HepG2 (cell line): Measurements from ENCODE around the gene CPVL.

Experiments used
- DZIP1 ChIP-seq: sonication (generic); formaldehyde crosslinking; IDR thresholded peaks from 2 replicates; pipeline ENCODE4 v1.5.0; 2020; ENCODE audit warnings: mild to moderate bottlenecking, missing genetic modification reagents
- ELF1 ChIP-seq: sonication (generic); formaldehyde crosslinking; IDR thresholded peaks from 2 replicates; pipeline ENCODE4 v1.4.0; 2020; ENCODE audit warnings: missing genetic modification reagents
- EP300 ChIP-seq, 3 experiments: sonication (generic) in 1 of 3; formaldehyde crosslinking in 1 of 3; IDR thresholded peaks; 2 replicates each; pipeline versions ENCODE4 v1.5.1 to v1.6.1; 2011 to 2020; ENCODE audit warnings: low read depth in 2 of 3, low read length in 2 of 3, borderline replicate concordance in 1 of 3, improper control_type of control experiment in 1 of 3, mild to moderate bottlenecking in 1 of 3, missing genetic modification reagents in 1 of 3, moderate library complexity in 1 of 3
- HMGXB4 ChIP-seq, 2 experiments: sonication (generic) in 1 of 2; formaldehyde crosslinking in 1 of 2; IDR thresholded peaks; 2 replicates each; pipeline versions ENCODE4 v1.4.0 to v1.6.1; 2018 to 2020; ENCODE audit warnings: missing genetic modification reagents in 2 of 2, borderline replicate concordance in 1 of 2, low read depth in 1 of 2, mild to moderate bottlenecking in 1 of 2, missing biosample characterization in 1 of 2
- KDM4B ChIP-seq: sonication (generic); formaldehyde crosslinking; IDR thresholded peaks from 2 replicates; pipeline ENCODE4 v1.4.0; 2020; ENCODE audit warnings: missing genetic modification reagents
- MED1 ChIP-seq: sonication (generic); formaldehyde crosslinking; IDR thresholded peaks from 2 replicates; pipeline ENCODE4 v1.4.0; 2020; ENCODE audit warnings: missing genetic modification reagents
- PHF20 ChIP-seq: sonication (generic); formaldehyde crosslinking; IDR thresholded peaks from 2 replicates; pipeline ENCODE4 v1.5.0; 2020; ENCODE audit warnings: mild to moderate bottlenecking, missing genetic modification reagents
- POLR2A ChIP-seq, 2 experiments: IDR thresholded peaks; 2 replicates each; pipeline ENCODE4 v1.6.1; 2011; ENCODE audit warnings: low read depth in 2 of 2, low read length in 2 of 2, mild to moderate bottlenecking in 1 of 2, moderate library complexity in 1 of 2; ENCODE audit not compliant: insufficient read depth in 1 of 2
- RAD21 ChIP-seq: fragments of 450-650 bp; formaldehyde crosslinking; IDR thresholded peaks from 2 replicates; pipeline ENCODE4 v1.5.0; 2020; ENCODE audit warnings: mild to moderate bottlenecking
- RFX5 ChIP-seq: IDR thresholded peaks from 2 replicates; pipeline ENCODE4 v1.6.1; 2011; ENCODE audit warnings: low read depth, low read length, improper control_type of control experiment
- SUZ12 ChIP-seq: fragments of 150-350 bp; IDR thresholded peaks from 2 replicates; pipeline ENCODE4 v1.6.1; 2014; ENCODE audit warnings: low read depth, low read length
- TF ChIP-seq, protein P1 (sequence below): sonication (generic); formaldehyde crosslinking; IDR thresholded peaks from 2 replicates; pipeline ENCODE4 v1.5.0; 2020; ENCODE audit warnings: mild to moderate bottlenecking, missing genetic modification reagents, moderate library complexity
- TF ChIP-seq, protein P2 (sequence below): IDR thresholded peaks from 2 replicates; pipeline ENCODE4 v1.6.1; 2012; ENCODE audit warnings: inconsistent platforms

DNA sequence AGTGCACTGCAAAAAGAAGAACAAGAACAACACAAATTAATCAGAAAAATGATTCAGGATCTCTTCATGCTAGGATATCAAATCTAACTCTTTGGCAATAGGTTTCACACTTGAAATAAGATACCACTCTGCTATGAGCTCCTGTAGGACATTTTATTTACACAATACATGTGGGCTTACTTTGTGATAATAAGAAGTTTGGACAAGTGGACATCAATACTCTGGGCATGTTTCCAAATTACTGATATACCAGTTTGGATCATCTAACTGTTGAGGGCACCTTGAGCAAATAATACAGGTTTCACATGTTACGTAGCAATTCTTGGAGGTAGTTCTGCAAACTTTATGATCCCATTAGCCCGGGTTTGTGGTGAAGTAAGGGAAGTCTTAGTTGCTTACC, 59.8 kb downstream of the CPVL start:
- TF ChIP-seq KDM4B (CRISPR knock-in tag) (no peak), PHF20 (no peak), RFX5 (no peak), EP300 (IDR thresholded peaks at IDR 0.05; ENCODE audit: low read depth in 2 of 2, low read length in 2 of 2) (no peak), EP300 (CRISPR knock-in tag; IDR thresholded peaks at IDR 0.05; ENCODE audit: borderline replicate concordance) (no peak), RAD21 (CRISPR knock-in tag) (no peak), MED1 (CRISPR knock-in tag) (no peak), SUZ12 (no peak), ELF1 (no peak), DZIP1 (no peak), HMGXB4 (CRISPR knock-in tag; IDR thresholded peaks at IDR 0.05; ENCODE audit: borderline replicate concordance in 1 of 2, low read depth in 1 of 2) (no peak), POLR2A (IDR thresholded peaks at IDR 0.05; ENCODE audit: insufficient read depth in 1 of 2, low read depth in 2 of 2, low read length in 2 of 2) (no peak)
- TF ChIP-seq, protein P1, sequence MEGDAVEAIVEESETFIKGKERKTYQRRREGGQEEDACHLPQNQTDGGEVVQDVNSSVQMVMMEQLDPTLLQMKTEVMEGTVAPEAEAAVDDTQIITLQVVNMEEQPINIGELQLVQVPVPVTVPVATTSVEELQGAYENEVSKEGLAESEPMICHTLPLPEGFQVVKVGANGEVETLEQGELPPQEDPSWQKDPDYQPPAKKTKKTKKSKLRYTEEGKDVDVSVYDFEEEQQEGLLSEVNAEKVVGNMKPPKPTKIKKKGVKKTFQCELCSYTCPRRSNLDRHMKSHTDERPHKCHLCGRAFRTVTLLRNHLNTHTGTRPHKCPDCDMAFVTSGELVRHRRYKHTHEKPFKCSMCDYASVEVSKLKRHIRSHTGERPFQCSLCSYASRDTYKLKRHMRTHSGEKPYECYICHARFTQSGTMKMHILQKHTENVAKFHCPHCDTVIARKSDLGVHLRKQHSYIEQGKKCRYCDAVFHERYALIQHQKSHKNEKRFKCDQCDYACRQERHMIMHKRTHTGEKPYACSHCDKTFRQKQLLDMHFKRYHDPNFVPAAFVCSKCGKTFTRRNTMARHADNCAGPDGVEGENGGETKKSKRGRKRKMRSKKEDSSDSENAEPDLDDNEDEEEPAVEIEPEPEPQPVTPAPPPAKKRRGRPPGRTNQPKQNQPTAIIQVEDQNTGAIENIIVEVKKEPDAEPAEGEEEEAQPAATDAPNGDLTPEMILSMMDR (CRISPR knock-in tag): no peak
- TF ChIP-seq, protein P2, sequence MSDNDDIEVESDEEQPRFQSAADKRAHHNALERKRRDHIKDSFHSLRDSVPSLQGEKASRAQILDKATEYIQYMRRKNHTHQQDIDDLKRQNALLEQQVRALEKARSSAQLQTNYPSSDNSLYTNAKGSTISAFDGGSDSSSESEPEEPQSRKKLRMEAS: no peak
